ENCODE data around the gene NEDD4L. TPM values are rescaled to one million over a fixed set of nuclear protein-coding genes. Genes with fewer than 3 reads are reported as not detected.

The NEDD4L gene
- total and polyA plus RNA-seq, 12 donors = 17.8 to 110 (median 37.6) TPM

GRCh38 chr18:58338141-58338540 lies 294.1 kb downstream of the NEDD4L start:
- TF ChIP-seq POLR2A (IDR thresholded peaks at IDR 0.05) = no peak
- TF ChIP-seq, protein P1, sequence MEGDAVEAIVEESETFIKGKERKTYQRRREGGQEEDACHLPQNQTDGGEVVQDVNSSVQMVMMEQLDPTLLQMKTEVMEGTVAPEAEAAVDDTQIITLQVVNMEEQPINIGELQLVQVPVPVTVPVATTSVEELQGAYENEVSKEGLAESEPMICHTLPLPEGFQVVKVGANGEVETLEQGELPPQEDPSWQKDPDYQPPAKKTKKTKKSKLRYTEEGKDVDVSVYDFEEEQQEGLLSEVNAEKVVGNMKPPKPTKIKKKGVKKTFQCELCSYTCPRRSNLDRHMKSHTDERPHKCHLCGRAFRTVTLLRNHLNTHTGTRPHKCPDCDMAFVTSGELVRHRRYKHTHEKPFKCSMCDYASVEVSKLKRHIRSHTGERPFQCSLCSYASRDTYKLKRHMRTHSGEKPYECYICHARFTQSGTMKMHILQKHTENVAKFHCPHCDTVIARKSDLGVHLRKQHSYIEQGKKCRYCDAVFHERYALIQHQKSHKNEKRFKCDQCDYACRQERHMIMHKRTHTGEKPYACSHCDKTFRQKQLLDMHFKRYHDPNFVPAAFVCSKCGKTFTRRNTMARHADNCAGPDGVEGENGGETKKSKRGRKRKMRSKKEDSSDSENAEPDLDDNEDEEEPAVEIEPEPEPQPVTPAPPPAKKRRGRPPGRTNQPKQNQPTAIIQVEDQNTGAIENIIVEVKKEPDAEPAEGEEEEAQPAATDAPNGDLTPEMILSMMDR (IDR thresholded peaks at IDR 0.05) = no peak
- Histone ChIP-seq H3K4me3 (no peak overlapping the region), H3K4me1 (replicated peaks in 1 of 2) (peaks cover 0 to 15% of the 10 kb centered on the region in 2 donors), H3K36me3 (replicated peaks in 1 of 2) (no peaks in the 10 kb centered on the region), H3K27ac (peak overlapping the region in 1 of 5 donors; percentile 70), H3K27me3 (no peaks in the 10 kb centered on the region), H3K9me3 (replicated peaks in 1 of 3) (no peaks in the 10 kb centered on the region)
- DNase-seq = peak in 1 of 7 donors; percentile 76
- 74 to 87% (median 82%) methylated on average over 2 to 3 of the region's 3 CpGs for WGBS, 4 donors
- intact Hi-C loops (cut with DNase I) = no loop called here

DNA sequence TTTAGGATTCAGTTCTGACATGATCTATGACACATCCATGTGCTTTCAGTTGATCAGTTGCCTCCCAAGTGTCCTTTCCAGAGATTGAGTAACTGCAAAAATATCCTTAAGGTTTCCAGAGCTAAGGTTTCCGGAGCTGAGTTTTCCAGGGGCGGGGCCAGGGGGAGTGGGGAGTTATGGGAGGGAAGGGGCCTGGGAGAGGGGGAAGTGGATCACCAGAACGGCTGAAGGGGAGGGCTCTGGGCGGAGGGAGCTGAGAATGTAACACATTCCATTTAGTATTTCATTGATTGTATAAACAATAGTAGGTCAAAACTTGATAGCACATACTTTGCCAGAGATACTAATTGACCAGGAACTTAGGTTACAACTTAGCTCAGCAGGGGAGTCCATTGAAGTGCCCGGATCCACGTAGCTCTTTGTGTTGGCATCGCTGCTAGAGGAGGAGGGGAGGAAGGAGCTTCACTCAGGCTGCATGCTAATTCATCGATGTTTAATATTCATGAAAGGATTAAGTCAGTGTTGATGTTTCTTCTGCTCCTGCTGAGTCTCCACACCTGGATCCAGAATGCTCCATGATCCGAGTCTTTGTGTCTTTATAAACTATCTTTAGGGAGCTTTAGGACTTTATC lies 295.1 kb downstream of the NEDD4L start:
- Histone ChIP-seq H3K4me1 (replicated peaks in 1 of 2) (peaks cover 0 to 15% of the 10 kb centered on the region in 2 donors), H3K9me3 (replicated peaks in 1 of 3) (no peaks in the 10 kb centered on the region), H3K36me3 (replicated peaks in 1 of 2) (no peaks in the 10 kb centered on the region), H3K4me3 (no peak overlapping the region), H3K27me3 (no peaks in the 10 kb centered on the region), H3K27ac (peak overlapping the region in 1 of 5 donors; percentile 6)
- intact Hi-C loops (cut with DNase I) = no loop called here
- WGBS, 4 donors = 70 to 73% (median 71%) methylated on average over 9 of the region's 9 CpGs
- no peak for DNase-seq
- TF ChIP-seq, protein P1 (IDR thresholded peaks at IDR 0.05) = no peak
- TF ChIP-seq POLR2A (IDR thresholded peaks at IDR 0.05) = no peak

DNA sequence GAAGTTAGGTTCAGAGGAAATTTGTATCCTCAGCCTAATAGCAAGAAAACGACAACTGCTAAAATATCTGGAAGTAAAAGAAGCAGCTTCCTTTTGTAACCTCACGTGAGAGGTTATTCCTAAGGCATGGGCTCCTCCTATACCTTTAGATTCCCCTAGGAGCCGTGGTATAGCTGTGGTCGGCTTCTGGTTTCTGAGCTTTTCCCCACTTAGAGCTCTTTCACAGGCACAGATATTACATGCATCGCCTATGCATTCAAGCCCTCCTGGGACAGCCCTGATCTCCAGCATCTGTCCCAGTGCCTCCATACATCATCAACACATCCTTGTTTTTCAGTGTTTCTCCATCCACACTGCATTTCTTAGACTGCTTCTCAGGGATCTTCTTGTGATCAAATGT lies 295.9 kb downstream of the NEDD4L start:
- no peak for DNase-seq
- intact Hi-C loops (cut with DNase I) = no loop called here
- no peaks in the 10 kb centered on the region for H3K36me3 ChIP-seq (replicated peaks in 1 of 2)
- TF ChIP-seq, protein P1 (IDR thresholded peaks at IDR 0.05) = no peak
- TF ChIP-seq POLR2A (IDR thresholded peaks at IDR 0.05) = no peak
- no peak overlapping the region for H3K27ac ChIP-seq
- peaks cover 0 to 15% of the 10 kb centered on the region in 2 donors for H3K4me1 ChIP-seq (replicated peaks in 1 of 2)
- no peaks in the 10 kb centered on the region for H3K27me3 ChIP-seq
- no peaks in the 10 kb centered on the region for H3K9me3 ChIP-seq (replicated peaks in 1 of 3)
- H3K4me3 ChIP-seq = no peak overlapping the region
- WGBS, 4 donors = 93 to 95% (median 93%) methylated on average over 5 of the region's 5 CpGs

- Histone ChIP-seq H3K9me3 (replicated peaks in 1 of 3) (no peaks in the 10 kb centered on the region), H3K36me3 (replicated peaks in 1 of 2) (no peaks in the 10 kb centered on the region), H3K27me3 (no peaks in the 10 kb centered on the region), H3K4me3 (no peak overlapping the region), H3K27ac (no peak overlapping the region), H3K4me1 (replicated peaks in 1 of 2) (peaks cover 0 to 13% of the 10 kb centered on the region in 2 donors)
- intact Hi-C loops (cut with DNase I) = no loop called here
- TF ChIP-seq POLR2A (IDR thresholded peaks at IDR 0.05) = no peak
- TF ChIP-seq, protein P1 (IDR thresholded peaks at IDR 0.05) = no peak
- 84 to 89% (median 86%) methylated on average over 8 of the region's 8 CpGs for WGBS, 4 donors
- no peak for DNase-seq
Observed at GRCh38 chr18:58341916-58342315, 297.9 kb downstream of the NEDD4L start.

All from adrenal gland (tissue), 12 donors.